Activated CD4-positive, alpha-beta T cell treated with anti-CD3 and anti-CD28 coated beads, Interleukin-2, Interleukin-4, amounts not matched to agents 100 ng/mL and 50 ng/mL, durations not matched to agents 16 hours and 8 hours (primary cell): Measurements from ENCODE around the gene RPS21.
"Not testable (repeated sequence)": the region's sequence is repeated elsewhere in the genome, so short reads cannot be mapped to it uniquely, and the experiment has no call there.

Source experiments
- DNase-seq: peaks from one replicate; pipeline ENCODE4 v3.0.0-alpha.2; 2020; ENCODE audit warnings: low spot score

The RPS21 gene

DNA sequence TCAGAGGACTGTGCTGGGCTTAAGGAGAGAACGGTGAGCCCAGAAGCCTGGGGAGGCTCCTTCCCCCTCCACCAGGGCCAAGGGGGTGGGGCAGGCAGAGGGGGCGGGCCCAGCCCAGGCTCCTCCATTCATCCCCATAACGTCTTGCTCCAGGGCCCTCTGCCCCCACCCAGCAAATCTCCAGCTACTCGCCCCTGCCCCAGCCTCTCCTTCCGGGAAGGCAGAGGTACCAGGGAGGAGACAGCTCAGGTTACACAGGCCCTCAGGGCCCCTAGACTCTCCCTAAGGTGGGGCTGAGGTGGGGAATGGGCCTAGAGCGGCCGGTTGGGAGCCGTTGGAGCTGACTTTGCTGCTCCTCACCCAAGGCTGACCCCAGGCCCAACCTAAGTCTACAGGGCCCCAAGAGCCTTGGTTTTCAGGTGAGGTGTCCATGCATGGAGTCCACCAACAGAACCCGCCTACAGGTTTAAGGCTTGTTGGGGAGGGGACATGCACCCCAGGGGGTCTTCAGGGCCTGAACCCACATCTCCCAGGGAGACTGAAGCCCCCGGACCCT is 21.0 kb upstream of the RPS21 start:
- no peak for DNase-seq

- DNase-seq = no peak
Measured at GRCh38 chr20:62366370-62367135, 20.4 kb upstream of the RPS21 start.

DNA sequence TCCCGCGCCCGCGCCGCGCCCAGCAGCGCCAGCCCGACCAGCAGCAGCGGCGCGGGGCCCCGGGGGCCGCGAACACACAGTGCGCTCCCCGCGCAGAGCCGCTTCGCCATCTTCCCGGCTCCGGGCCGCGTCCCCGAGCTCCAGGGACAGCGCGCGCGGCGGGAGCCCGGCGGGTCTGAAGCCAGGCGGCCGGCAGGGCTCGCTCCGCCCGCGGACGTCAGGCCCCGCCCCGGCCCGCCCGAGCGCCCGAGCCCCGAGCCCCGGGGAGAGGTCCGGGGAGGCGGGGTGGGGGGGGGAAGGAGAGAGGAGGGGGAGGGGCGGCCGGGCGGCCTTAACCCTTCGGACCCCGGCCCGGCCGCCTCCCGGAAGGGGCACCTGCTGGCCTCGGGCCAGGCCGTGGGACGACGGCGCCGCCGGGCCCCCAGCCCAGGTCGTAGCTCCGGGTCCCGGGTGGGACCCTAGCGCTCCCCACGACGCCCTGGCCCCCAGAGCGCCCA is 19.7 kb upstream of the RPS21 start, which contains the start of gene LAMA5:
TSS of gene LAMA5 (minus strand) at position 177 of the 497 bp plus-strand sequence. CDS start at position 110, 67 bp downstream.
- no peak for DNase-seq

DNA sequence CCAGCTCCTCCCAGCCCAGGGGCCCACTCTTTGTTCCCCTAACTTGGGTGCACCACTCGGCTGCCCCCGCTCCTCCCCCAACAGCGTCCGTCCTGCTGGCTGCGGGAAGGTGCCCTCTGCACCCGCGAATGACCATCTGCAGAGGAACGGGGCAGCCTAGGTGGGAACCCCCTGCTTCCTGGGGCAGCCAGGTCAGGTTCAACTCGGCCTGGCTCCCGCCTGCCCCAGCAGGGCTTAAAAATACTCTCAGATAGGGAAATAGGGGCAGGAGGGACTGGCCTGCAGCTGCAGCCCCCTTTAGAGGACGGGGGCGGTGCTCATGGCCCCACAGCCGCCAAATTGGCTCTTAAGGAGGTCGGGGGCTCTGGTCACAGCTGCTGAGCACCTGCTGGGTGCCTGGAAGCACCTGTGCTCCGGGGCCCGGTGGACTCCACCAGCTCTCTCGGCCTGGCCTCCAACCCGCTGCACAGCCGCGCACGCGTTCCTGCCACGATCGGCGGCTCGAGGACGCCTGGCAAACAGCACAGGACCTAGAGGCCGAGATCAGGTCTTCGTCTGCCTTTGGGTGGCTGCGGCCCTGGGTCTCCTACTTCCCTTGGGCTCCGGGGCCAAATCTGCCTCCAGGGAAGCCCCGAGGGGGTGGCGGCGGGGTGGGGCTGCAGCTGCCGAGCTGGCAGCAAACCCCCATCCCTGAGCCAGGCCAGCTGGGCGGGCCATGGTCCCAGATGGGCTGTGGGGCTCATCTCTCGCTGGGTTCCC is 19.1 kb upstream of the RPS21 start:
- DNase-seq = no peak

DNA sequence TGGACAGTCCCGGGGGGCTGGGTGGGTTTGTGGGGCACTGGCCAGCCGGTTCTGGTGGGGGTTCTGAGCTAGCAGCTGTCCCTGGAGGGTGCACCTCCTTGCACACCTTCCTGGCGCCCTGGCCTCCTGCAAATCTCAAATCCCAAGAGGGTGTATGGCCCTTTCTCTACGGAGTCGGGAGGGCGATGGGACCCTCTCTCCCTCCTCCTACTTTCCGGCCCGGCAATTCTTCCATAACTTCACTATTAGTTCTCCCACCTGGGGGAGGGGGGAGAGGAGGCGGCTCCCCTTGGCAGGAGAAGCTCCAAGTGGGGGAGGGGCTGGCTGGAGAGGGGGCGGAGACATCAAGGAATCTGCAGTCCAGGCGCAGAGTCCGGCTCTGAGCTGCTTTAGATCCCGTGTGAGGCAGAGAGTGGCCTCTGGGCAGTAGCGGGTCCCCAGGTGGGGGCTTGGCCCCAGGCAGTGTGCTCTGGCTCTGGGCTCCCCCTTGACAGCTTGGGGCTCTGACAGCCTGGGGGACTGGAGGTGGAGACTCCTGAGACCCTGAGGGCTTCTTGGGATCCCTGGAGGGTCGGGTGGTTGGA is 18.4 kb upstream of the RPS21 start:
- no peak for DNase-seq

- DNase-seq = no peak
Measured at GRCh38 chr20:62368976-62369814, 17.7 kb upstream of the RPS21 start.

- no peak for DNase-seq
Measured at GRCh38 chr20:62369815-62370114, 17.1 kb upstream of the RPS21 start.

DNA sequence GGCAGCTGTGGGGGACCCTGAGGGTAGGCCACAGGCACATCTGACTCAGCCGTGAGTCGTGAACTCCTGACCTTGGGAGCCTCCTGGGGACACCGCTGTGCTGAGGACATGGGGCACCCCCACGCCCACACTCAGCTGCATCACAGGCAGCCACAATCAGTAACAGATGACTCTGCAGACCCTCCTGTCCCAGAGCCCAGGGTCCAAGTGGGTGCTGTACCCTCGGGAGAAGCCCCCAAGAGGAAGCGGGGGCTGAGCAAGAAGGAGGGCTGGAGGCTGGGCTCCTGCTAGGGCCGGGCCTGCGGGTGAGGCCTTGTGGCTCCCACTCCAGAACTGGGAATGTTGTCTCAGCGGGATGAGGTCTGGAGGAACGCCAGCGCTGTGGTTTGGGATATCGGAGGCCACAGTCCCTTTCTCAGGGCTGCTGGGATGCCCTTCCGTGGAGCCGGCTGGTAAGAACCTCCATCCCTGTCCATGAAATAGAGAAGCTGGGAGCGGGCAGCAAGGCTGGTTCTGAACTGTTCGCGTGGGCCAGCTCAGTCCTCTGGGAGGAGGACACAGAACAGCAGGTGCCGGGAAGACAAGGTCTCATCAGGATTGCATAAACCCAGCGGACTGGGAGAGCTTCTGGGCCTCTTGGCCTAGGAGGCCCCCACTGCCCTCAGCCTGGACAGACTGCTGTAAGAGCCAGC is 16.6 kb upstream of the RPS21 start:
- DNase-seq = no peak

DNA sequence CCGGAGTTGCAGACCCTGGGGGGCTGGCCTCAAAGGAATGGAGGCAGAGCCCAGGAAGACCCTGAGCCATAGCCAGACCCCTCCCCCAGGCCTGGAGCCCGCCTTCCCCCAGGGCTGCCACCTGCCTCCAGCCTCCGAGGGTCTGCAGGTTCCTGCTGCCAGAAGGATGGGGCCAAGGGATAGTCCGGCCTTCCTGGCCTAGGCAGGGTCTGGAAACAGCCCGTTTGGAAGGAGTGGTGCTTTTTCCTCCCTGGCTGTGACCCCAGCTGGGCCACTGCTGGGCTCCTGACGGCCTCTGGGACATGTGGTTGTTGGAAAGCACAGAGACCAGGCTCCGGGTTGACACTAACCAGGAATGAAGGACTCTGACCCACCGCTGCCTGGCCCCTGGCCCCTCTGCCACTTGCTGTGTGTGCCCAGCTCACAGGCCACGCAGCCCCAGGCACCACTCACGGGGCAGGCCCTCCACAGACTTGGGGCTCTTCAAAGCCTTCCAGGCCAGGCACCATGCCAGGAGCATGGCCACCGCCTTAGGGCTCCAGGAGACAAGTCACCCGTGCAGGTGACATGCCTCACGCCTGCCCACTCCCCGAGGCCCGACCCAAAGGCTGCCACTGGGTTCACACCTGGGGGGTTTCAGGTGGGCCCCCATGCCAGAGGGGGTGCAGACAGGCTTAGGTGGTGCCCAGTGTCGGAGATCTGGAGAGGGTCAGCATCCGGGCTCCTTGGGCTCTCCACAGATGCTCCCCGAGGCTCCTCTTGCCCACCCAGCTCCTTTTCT is 15.9 kb upstream of the RPS21 start:
- DNase-seq = no peak

GRCh38 chr20:62371588-62372041 is 15.3 kb upstream of the RPS21 start:
- no peak for DNase-seq

DNA sequence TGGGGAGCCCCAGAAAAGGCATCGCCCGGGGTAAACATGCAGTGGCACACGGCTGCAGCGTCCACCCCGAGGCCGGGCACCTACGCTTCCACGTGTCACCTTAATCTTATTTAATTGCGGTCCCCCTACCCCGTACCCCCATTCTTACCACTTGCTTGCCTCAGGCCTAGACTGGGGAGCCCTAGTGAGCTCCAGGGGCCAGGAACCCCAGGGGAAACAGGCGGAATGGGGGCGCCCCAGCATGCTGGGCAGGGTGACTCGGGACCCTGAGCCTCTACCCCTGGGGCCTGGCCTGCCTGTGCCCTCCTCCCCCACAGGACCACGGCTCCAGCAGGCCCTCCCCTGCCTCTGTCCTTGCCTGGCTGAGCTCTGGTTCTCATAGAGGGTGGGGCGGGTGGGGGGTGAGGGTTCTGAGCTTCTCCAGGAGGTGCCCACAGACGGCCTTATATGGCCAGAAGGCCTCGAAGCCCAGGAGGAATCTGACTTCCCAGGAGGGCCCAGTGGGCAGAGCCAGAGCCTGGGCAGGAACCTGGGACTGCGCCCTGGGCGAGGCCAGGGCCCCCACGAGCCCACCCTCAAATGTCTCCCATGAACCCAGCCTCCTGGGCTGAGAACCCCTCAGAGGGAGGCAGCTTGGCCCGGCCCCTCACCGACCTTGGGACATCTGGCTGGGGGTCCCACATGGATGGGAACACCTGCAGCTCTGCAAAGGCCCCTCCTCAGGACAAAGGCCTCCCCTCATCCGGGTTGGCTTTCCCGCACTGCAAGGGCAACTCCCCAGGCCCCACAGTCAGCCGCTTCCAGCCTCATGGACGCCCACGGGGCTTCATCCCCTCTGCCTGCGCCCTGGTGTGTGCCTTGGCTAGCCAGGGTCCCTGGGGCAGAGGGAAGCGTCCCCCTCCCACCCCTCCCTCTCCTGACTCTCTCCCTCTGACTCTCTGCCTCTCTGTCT is 14.6 kb upstream of the RPS21 start:
- DNase-seq = no peak

DNA sequence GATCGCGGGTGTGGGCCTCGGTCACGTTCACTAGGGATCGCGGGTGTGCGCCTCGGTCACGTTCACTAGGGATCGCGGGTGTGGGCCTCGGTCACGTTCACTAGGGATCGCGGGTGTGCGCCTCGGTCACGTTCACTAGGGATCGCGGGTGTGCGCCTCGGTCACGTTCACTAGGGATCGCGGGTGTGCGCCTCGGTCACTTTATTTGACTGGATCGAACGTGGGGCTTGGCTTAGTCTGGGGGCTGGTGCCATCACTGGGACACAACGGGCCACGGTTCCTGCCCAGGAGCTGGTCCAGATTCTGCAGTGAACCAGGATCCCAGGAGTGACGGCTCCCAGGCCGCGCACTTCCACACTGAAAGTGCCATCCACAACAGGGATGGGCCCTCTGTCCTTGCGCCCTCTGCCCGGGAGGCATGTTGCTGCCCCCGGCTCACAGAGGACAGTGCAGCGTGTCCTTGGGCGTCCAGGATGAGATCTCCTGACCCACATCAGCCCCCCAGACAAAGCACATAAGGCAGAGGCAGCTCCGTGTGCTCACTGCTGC is 13.2 kb upstream of the RPS21 start:
- not testable (repeated sequence) for DNase-seq

DNA sequence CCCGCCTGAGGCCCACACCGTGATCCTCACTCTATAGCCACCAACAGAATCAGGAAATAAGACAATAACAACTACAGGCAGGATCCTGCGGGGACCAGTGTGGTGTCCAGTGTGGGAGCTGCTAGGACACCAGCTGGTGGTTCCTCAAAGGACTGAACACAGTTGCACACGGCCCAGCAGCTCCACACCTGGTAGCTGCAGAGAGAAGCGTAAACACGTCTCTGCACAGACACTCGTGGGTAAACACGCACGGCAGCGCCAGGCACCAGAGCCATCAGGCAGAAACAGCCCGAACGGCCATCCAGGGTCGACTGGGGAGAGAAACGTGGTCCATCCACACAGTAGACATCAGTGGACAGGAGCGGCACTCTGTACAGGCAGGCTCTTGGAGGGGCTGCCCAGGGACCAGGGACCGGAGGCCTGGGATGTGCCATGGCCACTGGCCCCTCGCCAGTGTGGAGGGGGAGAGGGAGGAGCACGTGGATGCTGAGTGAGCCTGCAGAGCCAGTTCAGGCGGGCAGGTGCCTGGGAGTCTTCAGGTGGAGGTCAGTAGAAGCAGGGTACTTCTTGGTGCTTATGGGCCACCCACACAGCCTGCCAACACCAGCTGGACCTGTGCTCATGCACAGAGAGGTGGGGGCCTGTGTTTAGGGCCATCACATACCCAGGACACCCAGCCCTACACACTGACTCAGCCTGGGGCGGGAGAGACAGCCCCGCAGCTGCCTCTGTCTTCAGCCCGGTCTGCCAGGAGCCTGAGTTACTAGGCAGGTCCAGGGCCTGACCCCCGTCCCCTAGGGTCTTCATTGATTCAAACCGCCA is 12.4 kb upstream of the RPS21 start:
- DNase-seq = no peak

GRCh38 chr20:62376112-62377063 is 10.5 kb upstream of the RPS21 start:
- DNase-seq = no peak

DNA sequence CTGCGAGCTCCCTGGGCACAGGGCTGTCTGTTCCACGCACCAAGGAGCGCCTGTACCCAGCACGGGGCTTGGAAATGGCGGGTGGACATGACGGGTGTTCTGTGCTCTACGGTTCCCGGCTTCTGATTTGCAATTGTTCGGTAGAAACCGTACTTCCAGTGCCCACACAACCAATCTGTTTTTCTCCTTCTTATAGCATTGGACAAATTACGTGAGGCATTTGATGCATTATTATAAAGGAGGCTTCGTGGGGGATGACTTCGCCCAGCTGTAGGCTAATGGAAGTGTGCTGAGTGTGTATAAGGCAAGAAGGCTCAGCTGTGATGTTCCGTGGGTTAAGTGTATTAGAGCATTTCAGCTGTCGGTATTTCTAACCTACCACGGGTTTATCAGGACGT is 9.8 kb upstream of the RPS21 start:
- DNase-seq = no peak

DNA sequence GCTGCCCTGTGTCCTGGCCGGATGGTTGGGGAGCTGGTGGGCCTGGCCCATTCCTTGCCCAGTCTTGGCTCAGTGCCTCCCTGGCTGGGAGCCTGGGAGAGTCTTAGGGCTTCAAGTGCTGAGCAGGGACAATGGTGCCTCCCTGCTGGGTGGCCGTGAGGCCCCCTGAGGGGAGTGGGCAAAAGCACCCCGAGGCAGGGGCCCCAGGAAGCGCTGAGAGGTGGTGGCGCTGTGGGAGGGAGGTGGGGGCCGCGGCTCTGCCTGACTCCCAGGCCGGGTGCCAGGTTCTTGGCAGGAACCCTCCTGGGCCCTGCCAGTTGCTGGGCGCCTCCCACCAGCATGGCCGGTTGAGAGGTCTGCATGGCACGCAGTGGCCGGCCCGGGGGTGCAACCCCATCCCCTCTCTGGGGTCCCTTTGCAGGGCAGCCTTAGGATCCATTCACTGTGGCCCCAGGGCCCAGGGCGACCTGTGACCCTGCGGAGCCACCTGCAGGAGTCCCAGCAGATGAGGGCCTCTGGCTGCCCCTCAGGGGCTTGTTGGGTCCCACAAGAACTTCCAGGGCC is 9.2 kb upstream of the RPS21 start:
- no peak for DNase-seq
